ENCODE data around the gene FCGR3B.
A peak's percentile ranks its signal among the peaks of the same experiment; 100 is the strongest.
"Not testable (repeated sequence)": the region's sequence is repeated elsewhere in the genome, so short reads cannot be mapped to it uniquely, and the experiment has no call there.

The FCGR3B gene

GRCh38 chr1:161613142-161613514 lies 17.8 kb downstream of the FCGR3B start:
- H3K4me1 ChIP-seq (ENCODE audit: insufficient read depth, low read length); H3K27ac ChIP-seq (ENCODE audit: low read depth, low read length); H3K36me3 ChIP-seq (ENCODE audit: insufficient read depth, low read length); H3K27me3 ChIP-seq (ENCODE audit: control insufficient read depth in 1 of 2, insufficient read depth in 2 of 2, low read length in 2 of 2); H3K9me3 ChIP-seq (ENCODE audit: low read length): not testable (repeated sequence)
- peak overlapping the region in 1 of 2 donors; percentile 22 for H3K4me3 ChIP-seq (ENCODE audit: low read depth in 1 of 2, low read length in 2 of 2)
- peak overlapping the region; percentile 53 for H3K9ac ChIP-seq (ENCODE audit: low read length)

GRCh38 chr1:161612322-161613141 lies 18.4 kb downstream of the FCGR3B start:
- H3K9ac ChIP-seq (ENCODE audit: low read length) = peak overlapping the region; percentile 53
- peak overlapping the region; percentile 68 for H3K27ac ChIP-seq (ENCODE audit: low read depth, low read length)
- not testable (repeated sequence) for H3K9me3 ChIP-seq (ENCODE audit: low read length); H3K4me1 ChIP-seq (ENCODE audit: insufficient read depth, low read length); H3K36me3 ChIP-seq (ENCODE audit: insufficient read depth, low read length); H3K27me3 ChIP-seq (ENCODE audit: control insufficient read depth in 1 of 2, insufficient read depth in 2 of 2, low read length in 2 of 2)
- peak overlapping the region in 1 of 2 donors; percentile 63 for H3K4me3 ChIP-seq (ENCODE audit: low read depth in 1 of 2, low read length in 2 of 2)

GRCh38 chr1:161611866-161612321 lies 19.1 kb downstream of the FCGR3B start:
- H3K27me3 ChIP-seq (ENCODE audit: control insufficient read depth in 1 of 2, insufficient read depth in 2 of 2, low read length in 2 of 2); H3K4me1 ChIP-seq (ENCODE audit: insufficient read depth, low read length); H3K9me3 ChIP-seq (ENCODE audit: low read length); H3K36me3 ChIP-seq (ENCODE audit: insufficient read depth, low read length): not testable (repeated sequence)
- H3K9ac ChIP-seq (ENCODE audit: low read length) = peak overlapping the region; percentile 57
- H3K4me3 ChIP-seq (ENCODE audit: low read depth in 1 of 2, low read length in 2 of 2) = peak overlapping the region in 1 of 2 donors; percentile 63
- H3K27ac ChIP-seq (ENCODE audit: low read depth, low read length) = peak overlapping the region; percentile 68

DNA sequence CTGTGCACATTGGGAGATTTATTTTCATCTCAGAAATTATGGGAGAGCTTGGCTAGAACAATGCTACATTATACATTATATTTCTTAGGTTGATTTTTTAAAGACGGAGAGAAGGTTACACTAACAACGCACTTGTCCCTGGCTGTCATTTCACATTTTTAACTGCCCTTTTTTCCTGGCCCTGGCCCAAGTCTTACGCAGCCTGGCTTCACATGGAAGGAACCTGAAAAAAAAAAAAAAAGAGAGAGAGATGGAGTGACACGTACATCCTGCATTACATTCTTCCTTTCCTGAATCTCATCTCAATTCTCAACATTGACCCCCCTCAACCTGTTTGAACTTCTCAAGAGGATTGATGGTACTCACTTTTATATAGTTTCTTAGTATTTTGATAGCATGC lies 20.8 kb downstream of the FCGR3B start:
- not testable (repeated sequence) for H3K27ac ChIP-seq (ENCODE audit: low read depth, low read length); H3K4me3 ChIP-seq (ENCODE audit: low read depth in 1 of 2, low read length in 2 of 2); H3K36me3 ChIP-seq (ENCODE audit: insufficient read depth, low read length); H3K9me3 ChIP-seq (ENCODE audit: low read length); H3K27me3 ChIP-seq (ENCODE audit: control insufficient read depth in 1 of 2, insufficient read depth in 2 of 2, low read length in 2 of 2); H3K9ac ChIP-seq (ENCODE audit: low read length); H3K4me1 ChIP-seq (ENCODE audit: insufficient read depth, low read length)

DNA sequence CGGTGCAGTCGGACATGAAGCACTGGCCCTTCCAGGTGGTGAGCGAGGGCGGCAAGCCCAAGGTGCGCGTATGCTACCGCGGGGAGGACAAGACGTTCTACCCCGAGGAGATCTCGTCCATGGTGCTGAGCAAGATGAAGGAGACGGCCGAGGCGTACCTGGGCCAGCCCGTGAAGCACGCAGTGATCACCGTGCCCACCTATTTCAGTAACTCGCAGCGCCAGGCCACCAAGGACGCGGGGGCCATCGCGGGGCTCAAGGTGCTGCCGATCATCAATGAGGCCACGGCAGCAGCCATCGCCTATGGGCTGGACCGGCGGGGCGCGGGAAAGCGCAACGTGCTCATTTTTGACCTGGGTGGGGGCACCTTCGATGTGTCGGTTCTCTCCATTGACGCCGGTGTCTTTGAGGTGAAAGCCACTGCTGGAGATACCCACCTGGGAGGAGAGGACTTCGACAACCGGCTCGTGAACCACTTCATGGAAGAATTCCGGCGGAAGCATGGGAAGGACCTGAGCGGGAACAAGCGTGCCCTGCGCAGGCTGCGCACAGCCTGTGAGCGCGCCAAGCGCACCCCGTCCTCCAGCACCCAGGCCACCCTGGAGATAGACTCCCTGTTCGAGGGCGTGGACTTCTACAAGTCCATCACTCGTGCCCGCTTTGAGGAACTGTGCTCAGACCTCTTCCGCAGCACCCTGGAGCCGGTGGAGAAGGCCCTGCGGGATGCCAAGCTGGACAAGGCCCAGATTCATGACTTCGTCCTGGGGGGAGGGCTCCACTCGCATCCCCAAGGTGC lies 24.2 kb downstream of the FCGR3B start:
- not testable (repeated sequence) for H3K9me3 ChIP-seq (ENCODE audit: low read length); H3K27ac ChIP-seq (ENCODE audit: low read depth, low read length); H3K36me3 ChIP-seq (ENCODE audit: insufficient read depth, low read length); H3K4me1 ChIP-seq (ENCODE audit: insufficient read depth, low read length); H3K9ac ChIP-seq (ENCODE audit: low read length); H3K27me3 ChIP-seq (ENCODE audit: control insufficient read depth in 1 of 2, insufficient read depth in 2 of 2, low read length in 2 of 2); H3K4me3 ChIP-seq (ENCODE audit: low read depth in 1 of 2, low read length in 2 of 2)

DNA sequence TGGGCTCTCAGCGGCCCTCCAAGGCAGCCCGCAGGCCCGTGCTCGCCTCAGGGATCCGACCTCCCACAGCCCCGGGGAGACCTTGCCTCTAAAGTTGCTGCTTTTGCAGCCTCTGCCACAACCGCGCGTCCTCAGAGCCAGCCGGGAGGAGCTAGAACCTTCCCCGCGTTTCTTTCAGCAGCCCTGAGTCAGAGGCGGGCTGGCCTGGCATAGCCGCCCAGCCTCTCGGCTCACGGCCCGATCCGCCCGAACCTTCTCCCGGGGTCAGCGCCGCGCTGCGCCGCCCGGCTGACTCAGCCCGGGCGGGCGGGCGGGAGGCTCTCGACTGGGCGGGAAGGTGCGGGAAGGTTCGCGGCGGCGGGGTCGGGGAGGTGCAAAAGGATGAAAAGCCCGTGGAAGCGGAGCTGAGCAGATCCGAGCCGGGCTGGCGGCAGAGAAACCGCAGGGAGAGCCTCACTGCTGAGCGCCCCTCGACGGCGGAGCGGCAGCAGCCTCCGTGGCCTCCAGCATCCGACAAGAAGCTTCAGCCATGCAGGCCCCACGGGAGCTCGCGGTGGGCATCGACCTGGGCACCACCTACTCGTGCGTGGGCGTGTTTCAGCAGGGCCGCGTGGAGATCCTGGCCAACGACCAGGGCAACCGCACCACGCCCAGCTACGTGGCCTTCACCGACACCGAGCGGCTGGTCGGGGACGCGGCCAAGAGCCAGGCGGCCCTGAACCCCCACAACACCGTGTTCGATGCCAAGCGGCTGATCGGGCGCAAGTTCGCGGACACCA lies 25.0 kb downstream of the FCGR3B start:
- H3K4me3 ChIP-seq (ENCODE audit: low read depth in 1 of 2, low read length in 2 of 2); H3K4me1 ChIP-seq (ENCODE audit: insufficient read depth, low read length); H3K9me3 ChIP-seq (ENCODE audit: low read length); H3K9ac ChIP-seq (ENCODE audit: low read length); H3K36me3 ChIP-seq (ENCODE audit: insufficient read depth, low read length); H3K27ac ChIP-seq (ENCODE audit: low read depth, low read length); H3K27me3 ChIP-seq (ENCODE audit: control insufficient read depth in 1 of 2, insufficient read depth in 2 of 2, low read length in 2 of 2): not testable (repeated sequence)

- not testable (repeated sequence) for H3K27me3 ChIP-seq (ENCODE audit: control insufficient read depth in 1 of 2, insufficient read depth in 2 of 2, low read length in 2 of 2); H3K4me1 ChIP-seq (ENCODE audit: insufficient read depth, low read length); H3K4me3 ChIP-seq (ENCODE audit: low read depth in 1 of 2, low read length in 2 of 2); H3K27ac ChIP-seq (ENCODE audit: low read depth, low read length); H3K36me3 ChIP-seq (ENCODE audit: insufficient read depth, low read length); H3K9ac ChIP-seq (ENCODE audit: low read length); H3K9me3 ChIP-seq (ENCODE audit: low read length)
Measured at GRCh38 chr1:161605024-161605423, 26.0 kb downstream of the FCGR3B start.

DNA sequence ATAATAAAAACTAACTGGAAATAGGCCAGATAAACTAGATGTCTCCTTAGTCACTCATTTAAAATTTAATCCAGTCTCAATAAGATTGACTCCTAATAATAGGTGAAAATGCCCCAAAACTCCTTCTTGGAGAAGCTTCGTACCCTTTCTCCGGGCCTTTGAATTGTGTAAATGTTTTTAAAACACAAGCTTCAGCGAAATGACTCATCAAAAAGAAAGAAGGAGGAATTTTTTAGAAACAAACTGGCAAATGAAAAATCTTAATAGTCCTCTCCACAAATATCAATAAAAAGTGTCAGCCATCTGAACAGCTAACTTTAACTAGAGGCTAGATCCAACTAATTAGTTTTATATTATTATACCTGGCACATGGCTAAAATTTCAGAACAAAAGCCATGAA lies 33.9 kb downstream of the FCGR3B start:
- H3K27me3 ChIP-seq (ENCODE audit: control insufficient read depth in 1 of 2, insufficient read depth in 2 of 2, low read length in 2 of 2); H3K4me1 ChIP-seq (ENCODE audit: insufficient read depth, low read length); H3K36me3 ChIP-seq (ENCODE audit: insufficient read depth, low read length); H3K9me3 ChIP-seq (ENCODE audit: low read length); H3K9ac ChIP-seq (ENCODE audit: low read length); H3K4me3 ChIP-seq (ENCODE audit: low read depth in 1 of 2, low read length in 2 of 2); H3K27ac ChIP-seq (ENCODE audit: low read depth, low read length): not testable (repeated sequence)

DNA sequence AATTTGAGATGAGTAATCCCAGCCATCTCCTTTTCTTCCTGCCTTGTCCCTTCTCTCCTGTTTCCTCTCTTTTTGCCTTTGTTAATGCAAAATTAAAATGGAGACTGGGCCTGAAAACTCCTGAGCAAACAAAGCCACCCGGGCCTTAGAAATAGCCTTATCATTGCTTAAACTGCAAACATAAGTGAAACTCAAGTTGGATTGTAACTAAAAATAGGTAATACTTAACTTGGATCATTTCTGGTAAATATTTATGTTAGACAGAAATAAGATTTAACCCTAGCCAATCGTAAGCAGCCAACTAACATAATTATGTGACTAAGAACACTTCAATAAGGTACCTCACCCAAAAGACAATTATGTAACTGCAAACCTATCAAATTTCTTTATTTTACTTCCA lies 35.4 kb downstream of the FCGR3B start:
- not testable (repeated sequence) for H3K4me3 ChIP-seq (ENCODE audit: low read depth in 1 of 2, low read length in 2 of 2); H3K36me3 ChIP-seq (ENCODE audit: insufficient read depth, low read length); H3K9ac ChIP-seq (ENCODE audit: low read length); H3K27me3 ChIP-seq (ENCODE audit: control insufficient read depth in 1 of 2, insufficient read depth in 2 of 2, low read length in 2 of 2); H3K27ac ChIP-seq (ENCODE audit: low read depth, low read length); H3K4me1 ChIP-seq (ENCODE audit: insufficient read depth, low read length); H3K9me3 ChIP-seq (ENCODE audit: low read length)

GRCh38 chr1:161595173-161595572 lies 35.8 kb downstream of the FCGR3B start:
- not testable (repeated sequence) for H3K9me3 ChIP-seq (ENCODE audit: low read length); H3K4me1 ChIP-seq (ENCODE audit: insufficient read depth, low read length); H3K36me3 ChIP-seq (ENCODE audit: insufficient read depth, low read length); H3K9ac ChIP-seq (ENCODE audit: low read length); H3K4me3 ChIP-seq (ENCODE audit: low read depth in 1 of 2, low read length in 2 of 2); H3K27ac ChIP-seq (ENCODE audit: low read depth, low read length); H3K27me3 ChIP-seq (ENCODE audit: control insufficient read depth in 1 of 2, insufficient read depth in 2 of 2, low read length in 2 of 2)

GRCh38 chr1:161594269-161594984 lies 36.5 kb downstream of the FCGR3B start:
- H3K9ac ChIP-seq (ENCODE audit: low read length); H3K9me3 ChIP-seq (ENCODE audit: low read length); H3K27ac ChIP-seq (ENCODE audit: low read depth, low read length): not testable (repeated sequence)

More at GRCh38 chr1:161594269-161594984, 36.5 kb downstream of the FCGR3B start:
- H3K4me3 ChIP-seq (ENCODE audit: low read depth in 1 of 2, low read length in 2 of 2); H3K27me3 ChIP-seq (ENCODE audit: control insufficient read depth in 1 of 2, insufficient read depth in 2 of 2, low read length in 2 of 2); H3K4me1 ChIP-seq (ENCODE audit: insufficient read depth, low read length); H3K36me3 ChIP-seq (ENCODE audit: insufficient read depth, low read length): not testable (repeated sequence)

Data from muscle layer of colon (tissue), 2 donors.